Measurements from ENCODE around the gene PEX11A.

PEX11A gene

GRCh38 chr15:89677381-89677780 lies 13.2 kb downstream of the PEX11A start:
- no peak for DNase-seq

GRCh38 chr15:89675606-89676005 lies 14.9 kb downstream of the PEX11A start:
- DNase-seq, result no peak

- no peak for DNase-seq
These were observed 16.0 kb downstream of the PEX11A start for GRCh38 chr15:89674526-89674925.

GRCh38 chr15:89673165-89673512 lies 17.4 kb downstream of the PEX11A start:
- DNase-seq, result no peak

- peak in 17 of 58 donors; percentile 5 to 43 (median 25) for DNase-seq
These were observed 18.1 kb downstream of the PEX11A start for GRCh38 chr15:89672221-89673164.

GRCh38 chr15:89671687-89672086 lies 18.9 kb downstream of the PEX11A start:
- no peak for DNase-seq

- no peak for DNase-seq
These were observed 19.5 kb downstream of the PEX11A start for GRCh38 chr15:89670971-89671560.

GRCh38 chr15:89669941-89670340 lies 20.6 kb downstream of the PEX11A start:
- peak in 1 of 58 donors; percentile 15 for DNase-seq

- DNase-seq, result no peak
These were observed 21.2 kb downstream of the PEX11A start for GRCh38 chr15:89669309-89669865.

GRCh38 chr15:89668171-89668570 lies 22.4 kb downstream of the PEX11A start:
- no peak for DNase-seq

- DNase-seq, result no peak
These were observed 22.9 kb downstream of the PEX11A start for GRCh38 chr15:89667706-89667960.

GRCh38 chr15:89666858-89667705 lies 23.5 kb downstream of the PEX11A start:
- DNase-seq, result no peak

GRCh38 chr15:89666184-89666857 lies 24.2 kb downstream of the PEX11A start:
- DNase-seq, result peak in 1 of 58 donors; percentile 44

GRCh38 chr15:89665449-89666181 lies 24.9 kb downstream of the PEX11A start:
- DNase-seq, result peak in 11 of 58 donors; percentile 9 to 57 (median 38)

GRCh38 chr15:89664441-89665350 lies 25.9 kb downstream of the PEX11A start:
- DNase-seq, result no peak

- DNase-seq, result no peak
These were observed 27.5 kb downstream of the PEX11A start for GRCh38 chr15:89662893-89663626.

GRCh38 chr15:89660556-89660955 lies 30.0 kb downstream of the PEX11A start:
- DNase-seq, result no peak

GRCh38 chr15:89659295-89659694 lies 31.3 kb downstream of the PEX11A start:
- no peak for DNase-seq
